GM19452 (cell line): Measurements from ENCODE around the gene MESP2.
"Not testable (repeated sequence)": the region's sequence is repeated elsewhere in the genome, so short reads cannot be mapped to it uniquely, and the experiment has no call there.

ENCODE experiments used
- ATAC-seq: cut with Tn5 transposase; IDR thresholded peaks from one replicate; pipeline ENCODE4 v1.9.1; 2021; ENCODE audit not compliant: unreplicated experiment

MESP2 gene

DNA sequence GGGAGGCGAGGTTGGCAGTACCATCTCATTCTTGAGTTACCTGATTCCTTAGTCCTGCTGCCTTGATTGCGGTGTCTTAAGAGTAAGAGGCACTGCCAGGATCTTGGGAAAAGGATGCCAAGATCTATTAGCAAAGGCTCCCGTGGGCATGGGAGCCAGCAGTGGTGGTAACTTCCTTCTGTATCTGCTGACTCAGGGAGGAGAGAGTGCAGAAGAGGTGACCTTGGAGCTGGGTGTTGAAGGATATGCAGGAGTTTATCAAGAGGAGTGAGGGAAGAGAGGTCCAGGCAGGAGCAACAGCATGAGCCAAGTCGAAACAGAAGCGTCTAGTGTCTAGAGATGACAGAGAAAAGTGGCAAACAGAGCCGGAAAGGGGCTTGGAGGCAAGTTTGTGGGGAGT, 4.5 kb downstream of the MESP2 start:
- no peak for ATAC-seq

DNA sequence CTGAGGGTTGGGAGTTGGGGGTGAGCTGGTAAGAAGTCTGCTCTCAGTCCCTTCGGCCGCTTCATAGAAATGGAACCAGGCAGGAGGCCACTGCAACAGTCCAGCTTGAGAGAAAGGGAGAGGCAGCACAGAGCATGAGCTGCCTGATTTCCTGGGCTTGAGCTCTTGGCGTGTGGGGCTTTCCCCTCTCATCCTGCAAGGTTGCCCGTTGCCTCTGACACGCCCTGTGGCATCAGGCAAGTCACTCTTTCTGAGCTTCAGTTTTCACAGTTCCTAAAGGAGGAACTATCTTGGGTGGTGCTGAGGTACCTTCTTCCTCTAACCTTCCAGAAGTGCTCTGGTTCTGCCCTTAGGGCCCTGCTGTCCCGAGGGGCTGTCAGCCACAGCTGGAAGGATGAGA, 4.9 kb downstream of the MESP2 start:
- no peak for ATAC-seq

DNA sequence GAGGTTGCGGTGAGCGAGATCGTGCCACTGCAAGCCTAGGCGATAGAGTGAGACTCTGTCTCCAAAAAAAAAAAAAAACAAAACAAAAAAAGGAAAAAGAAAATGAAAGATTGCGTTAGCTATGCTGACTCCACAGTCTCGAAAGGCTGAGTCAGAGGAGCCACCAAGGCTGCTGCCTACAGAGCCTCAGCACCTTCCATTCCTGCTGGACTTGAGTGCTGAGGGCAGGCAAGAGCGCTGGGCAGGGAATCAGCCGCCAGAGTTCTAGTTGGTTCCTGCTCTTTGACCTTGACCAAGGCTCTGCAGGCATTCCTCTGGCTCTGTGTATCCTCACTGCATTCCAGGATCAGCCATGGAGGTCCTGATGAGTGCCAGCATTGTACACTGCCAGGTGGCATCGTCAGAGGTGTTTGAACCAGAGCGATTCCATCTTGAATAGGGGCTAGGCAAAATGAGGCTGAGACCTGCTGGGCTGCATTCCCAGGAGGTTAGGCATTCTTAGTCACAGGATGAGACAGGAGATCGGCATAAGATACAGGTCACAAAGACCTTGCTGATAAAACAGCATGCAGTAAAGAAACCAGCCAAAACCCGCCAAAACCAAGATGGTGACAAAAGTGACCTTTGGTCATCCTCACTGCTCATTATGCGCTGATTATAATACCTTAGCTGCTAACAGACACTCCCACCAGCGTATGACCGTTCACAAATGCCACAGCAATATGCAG, 5.9 kb downstream of the MESP2 start:
- no peak for ATAC-seq

DNA sequence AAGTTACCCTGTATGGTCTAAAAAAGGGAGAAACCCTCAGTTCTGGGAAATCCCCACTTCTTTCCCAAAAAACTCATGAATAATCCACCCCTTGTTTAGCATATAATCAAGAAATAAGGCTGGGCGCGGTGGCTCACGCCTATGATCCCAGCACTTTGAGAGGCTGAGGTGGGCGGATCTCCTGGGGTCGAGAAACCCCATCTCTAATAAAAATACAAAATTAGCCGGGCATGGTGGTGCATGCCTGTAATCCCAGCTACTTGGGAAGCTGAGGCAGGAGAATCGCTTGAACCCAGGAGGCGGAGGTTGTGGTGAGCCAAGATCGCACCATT, 6.5 kb downstream of the MESP2 start:
- not testable (repeated sequence) for ATAC-seq

DNA sequence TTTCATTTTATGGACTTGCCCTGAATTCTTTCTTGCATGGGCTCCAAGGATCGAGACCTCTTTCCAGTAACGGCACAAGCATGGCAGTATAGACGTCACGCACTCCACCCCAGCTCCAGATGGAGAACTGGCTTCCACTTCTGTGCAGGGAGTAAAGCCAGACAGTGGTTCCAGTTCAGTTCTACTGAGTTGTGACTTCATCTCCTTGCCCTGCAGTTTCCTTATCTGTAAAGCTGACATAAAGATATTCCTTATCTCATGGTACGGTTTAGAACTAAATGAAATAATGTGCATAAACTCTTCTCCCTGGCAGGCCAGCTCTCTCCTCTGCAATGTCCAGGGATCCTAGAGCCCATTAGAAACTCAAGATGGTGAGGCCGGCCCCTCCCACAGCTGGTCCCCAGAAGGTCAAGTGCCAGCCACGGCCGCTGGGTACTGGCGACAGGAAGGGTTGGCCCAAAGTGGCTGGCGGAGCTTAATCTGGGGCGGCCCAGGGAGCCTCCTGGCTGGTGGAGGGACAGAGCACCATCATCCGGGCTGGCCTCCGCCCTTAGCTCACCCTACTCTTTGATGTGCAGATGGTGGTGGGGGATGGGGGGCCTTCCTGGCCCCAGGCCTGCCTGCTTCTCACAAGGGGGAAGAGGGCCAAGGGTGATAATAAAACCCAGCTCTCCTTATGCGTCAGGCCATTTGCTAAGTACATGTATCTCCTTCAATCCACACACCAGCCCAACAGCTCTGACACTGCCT, 7.2 kb downstream of the MESP2 start:
- no peak for ATAC-seq

DNA sequence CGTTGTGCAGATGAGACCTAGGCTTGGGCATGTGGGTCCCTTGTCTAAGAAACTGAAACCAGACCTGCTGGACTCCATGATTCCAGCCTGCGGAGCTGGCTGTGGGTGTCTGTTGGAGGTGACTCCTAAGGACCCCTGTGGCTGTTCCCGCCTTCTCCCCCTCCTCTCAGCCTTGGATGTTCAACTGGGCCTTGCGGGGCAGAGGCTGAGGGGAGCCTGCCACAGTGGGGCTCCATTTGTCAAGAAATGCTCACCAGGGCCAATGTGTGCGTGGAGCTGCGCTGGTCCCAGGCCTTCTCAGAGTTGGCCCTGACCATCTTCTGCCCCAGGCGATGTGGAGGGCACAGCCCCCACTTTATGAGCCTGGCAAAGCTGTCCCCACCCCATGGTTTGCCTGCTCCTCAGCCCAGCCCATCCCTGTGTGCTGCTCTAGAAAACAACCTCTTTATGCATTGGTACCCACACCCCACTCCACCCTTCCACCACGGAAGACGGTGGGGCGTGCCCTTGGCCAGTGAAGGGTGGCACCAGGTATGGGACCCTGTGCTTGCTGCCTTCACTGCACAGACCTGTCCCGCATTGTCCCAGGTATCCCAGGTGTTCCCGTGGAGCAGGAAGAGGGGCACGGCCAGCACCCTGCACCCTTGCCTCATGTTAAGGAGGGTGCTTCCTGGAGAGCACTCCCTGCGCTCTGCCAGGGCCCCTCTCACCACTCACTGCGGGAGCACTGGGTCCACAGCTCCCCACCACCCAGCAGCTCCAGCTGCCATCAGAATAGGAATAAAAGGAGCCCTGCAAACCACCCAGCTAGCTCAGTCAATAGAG, 7.9 kb downstream of the MESP2 start:
- ATAC-seq, result no peak

DNA sequence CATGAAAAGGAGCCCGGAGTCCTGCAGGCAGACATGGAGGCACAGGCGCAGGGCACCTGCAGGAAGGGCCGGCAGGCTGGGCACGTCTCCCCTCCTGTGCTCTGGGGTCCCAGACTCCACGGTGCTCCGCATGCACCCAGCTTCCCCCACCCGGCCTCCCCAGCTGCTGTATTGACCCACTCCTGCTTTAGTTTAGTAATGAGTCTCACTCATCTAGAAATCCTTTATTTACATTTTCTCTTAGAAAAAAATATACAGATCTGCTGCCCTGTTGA, 8.5 kb downstream of the MESP2 start:
- no peak for ATAC-seq

DNA sequence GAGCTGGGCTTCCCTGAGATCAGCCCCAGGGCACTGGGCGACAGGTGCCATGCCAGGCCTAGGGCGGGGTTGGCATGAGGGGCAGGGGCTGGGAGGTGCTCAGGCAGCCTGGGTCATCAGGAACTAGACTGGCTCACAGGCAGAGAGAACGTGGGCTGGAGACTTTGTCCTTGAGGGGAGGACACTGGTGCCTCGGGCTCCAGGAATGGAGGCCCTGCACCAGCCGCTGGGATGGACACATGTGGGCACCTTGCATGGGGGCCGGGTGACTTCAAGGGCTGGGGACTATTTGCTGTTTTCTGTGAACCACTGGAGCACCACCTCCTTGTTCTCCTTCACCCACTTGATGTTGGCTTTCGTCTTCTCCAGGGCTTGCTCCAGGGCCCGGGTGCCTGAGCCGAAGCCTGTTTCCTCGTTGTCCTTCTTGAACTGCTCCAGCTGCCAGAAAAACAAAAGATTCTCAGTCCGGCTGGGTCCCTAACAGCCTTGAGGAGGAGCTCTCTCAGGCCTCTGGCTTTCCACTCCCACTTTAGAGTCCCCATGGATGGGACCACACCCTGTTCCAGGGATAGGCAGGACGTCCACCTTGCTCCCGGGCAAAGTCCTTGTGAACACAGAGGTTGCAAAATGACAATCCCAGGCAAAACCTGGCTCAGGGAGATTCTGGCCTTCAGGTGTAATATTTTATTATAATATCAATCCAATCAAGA, 9.1 kb downstream of the MESP2 start:
- ATAC-seq, result no peak

DNA sequence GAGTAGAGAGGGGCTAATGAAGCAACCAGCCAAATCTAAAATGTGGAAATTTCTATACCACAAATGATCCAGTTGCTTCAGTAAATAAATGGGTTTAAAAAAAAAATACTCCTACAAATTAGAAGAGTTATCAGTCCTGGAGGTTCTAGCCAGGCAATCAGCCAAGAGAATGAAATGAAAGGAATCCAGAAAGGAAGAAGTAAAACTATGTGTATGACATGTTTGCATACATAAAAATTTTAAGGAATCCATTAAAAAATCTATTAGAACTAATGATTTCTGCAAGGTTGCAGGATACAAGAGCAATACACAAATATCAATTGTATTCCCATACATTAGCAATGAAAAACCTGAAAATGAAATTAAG, 9.6 kb downstream of the MESP2 start:
- no peak for ATAC-seq

DNA sequence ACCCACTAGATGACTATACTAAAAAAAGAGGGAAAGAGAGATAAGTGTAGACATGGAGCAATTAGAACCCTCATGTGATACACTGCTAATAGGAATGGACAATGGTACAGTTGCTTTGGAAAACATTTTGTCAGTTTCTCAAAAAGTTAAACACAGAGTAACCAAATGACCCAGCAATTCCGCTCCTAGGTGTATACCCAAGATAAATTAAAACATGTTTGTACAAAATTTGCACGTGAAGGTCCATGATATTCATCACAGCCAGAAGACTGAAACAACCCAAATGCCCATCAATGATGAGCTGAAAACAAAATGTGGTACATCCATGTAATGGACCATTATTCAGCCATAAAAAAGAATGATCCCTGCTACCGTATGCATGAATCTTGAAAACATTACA, 11.8 kb downstream of the MESP2 start:
- no peak for ATAC-seq

DNA sequence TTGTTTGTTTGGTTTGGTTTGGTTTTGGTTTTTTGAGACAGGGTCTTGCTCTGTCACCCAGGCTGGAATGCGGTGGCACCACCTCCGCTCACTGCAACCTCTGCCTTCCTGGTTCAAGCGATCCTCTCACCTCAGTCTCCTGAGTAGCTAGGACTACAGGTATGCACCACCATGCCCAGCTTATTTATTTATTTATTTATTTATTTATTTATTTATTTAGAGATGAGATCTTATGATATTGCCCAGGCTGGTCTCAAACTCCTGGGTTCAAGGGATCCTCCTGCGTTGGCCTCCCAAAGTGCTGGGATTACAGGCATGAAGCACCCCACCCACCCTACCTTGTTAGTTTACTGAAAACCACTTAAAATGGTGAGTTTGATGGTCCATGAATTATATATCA, 12.5 kb downstream of the MESP2 start:
- not testable (repeated sequence) for ATAC-seq

DNA sequence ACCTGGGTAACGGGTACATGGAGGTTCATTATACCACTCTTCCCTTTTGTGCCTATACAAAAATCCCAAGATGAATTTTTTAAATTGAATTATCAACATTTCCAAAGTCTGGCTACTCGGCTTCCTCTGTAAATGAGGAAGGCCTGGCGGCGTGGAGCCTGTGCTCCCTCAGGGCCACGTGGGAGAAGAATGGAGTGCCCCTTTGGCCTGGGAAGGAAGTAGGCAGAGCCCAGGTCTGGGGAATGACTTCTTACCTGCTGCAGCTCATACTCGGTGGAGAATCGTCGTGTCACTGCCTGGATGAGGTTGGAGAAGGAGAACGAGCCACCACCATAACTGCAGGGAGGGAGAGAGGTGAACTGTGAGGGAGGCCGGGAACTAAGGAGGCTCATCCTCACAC, 14.1 kb downstream of the MESP2 start:
- no peak for ATAC-seq

DNA sequence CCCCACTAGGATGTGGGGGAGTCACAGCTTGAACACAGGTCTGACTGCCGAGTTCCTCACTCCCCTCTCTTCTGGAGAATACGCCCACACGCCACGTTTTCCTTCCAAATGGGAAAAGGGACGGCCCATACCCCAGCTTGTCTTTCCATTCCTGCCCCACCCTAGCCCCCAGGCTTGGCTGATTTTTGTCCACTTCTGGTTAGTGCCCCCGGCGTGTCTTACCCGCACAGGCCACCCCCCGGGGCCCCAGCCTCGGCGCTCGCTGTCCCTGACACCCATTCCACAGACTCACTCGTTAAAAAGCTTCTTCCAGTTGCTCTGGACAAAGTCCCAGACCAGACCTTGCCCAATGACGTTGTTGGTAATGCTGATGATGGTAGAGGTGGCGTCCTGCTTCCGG, 14.5 kb downstream of the MESP2 start:
- no peak for ATAC-seq

DNA sequence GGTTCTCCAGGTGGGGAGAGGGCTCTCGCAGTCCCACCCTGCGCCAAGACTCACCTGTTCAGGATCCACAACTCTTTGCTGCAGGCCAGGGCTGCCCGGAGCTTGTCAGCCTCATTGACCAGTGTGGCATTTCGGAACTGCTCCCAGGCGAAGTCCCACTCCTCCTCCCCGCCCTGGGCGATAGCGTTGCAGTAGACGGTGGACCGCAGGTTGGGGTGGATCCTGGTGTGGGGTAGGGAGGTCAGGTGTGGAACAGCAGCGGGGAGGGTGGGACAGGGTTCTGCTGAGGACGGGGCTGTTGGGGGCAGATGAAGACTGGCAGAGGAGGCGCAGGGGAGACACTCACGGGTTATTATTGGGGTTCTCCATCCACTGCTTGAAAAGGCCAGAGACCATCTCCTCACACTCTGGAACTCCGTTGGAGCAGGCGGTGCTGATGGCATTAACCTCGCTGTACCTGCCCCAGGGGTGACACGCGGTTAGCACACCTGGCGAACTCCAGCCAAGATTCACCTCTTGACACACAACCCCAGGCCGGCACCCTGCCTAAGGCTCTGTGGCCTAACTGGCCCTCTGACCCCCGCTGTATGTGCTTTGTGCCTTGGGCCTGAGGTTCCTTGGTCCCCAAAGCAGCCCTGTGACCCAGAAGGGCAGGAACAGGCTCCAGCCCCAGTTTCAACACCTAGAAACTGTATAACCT, 16.1 kb downstream of the MESP2 start:
- no peak for ATAC-seq

DNA sequence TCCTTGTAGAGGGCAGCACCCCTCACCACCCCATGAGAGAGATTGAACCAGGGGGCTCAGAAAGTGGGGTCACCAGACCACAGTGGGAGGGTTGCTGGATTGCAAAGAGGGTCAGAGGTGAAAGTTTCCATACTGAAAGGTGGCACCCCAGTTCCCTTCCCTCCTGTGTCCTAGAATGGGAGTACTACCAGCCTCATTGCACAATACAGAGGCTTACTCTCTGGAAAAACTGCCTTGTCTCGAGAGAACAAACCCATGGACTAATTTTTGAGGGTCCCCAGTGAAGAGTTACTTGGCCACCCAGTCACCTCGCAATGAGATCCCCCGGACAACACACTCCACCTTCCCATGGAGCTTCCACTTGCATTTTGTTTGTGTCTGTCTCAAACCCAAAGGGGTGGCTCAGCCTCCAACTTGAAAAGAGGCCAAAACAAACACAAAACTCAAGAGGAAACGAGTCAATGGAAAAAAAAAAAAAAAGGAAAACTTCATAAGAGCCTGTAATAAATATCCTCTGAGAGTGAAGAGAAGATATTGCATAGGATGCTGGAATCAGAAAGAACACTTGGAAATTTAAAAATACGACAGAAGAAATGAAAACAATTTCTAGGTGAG, 18.6 kb downstream of the MESP2 start:
- no peak for ATAC-seq

DNA sequence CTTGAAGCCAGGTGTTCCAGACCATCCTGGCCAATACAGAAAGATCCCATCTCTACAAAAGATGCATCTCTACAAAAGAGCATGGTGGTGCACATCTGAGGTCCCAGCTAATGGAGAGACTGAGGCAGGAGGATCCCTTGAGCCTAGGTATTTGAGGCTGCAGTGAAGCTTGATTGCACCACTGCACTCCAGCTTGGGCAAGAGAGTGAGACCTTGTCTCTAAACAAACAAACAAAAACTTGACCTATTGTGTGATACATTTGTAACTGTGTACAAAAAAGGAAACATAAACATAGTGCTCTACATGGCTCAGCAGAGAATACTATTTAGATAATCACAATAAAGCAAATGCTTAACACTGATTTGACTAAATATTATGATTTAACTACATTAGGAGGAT, 19.9 kb downstream of the MESP2 start:
- no peak for ATAC-seq

DNA sequence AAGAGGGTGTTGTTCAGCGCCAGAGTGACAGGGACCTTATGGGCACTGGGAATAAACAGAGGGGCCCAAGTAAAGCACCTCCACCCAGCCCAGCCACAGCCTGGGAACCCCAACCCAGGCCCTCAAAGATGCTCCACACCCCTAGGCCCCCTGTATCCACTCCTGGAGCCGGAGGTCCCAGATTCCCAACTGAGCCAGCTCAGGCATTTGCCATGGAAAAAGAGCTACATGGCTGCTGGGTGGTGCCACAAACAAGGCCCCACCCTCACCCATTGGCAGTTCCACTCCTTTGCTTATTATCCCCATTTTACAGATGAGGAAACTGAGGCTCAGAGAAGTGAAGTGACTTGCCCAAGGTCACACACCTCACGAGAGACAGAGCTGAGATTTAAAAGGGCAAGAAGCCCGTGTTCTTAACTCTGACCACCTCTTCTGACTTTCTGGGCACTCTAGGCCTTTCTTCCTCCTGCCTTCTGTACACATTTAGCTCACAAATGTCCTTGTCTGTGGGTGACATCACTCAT, 21.6 kb downstream of the MESP2 start:
- ATAC-seq, result no peak

DNA sequence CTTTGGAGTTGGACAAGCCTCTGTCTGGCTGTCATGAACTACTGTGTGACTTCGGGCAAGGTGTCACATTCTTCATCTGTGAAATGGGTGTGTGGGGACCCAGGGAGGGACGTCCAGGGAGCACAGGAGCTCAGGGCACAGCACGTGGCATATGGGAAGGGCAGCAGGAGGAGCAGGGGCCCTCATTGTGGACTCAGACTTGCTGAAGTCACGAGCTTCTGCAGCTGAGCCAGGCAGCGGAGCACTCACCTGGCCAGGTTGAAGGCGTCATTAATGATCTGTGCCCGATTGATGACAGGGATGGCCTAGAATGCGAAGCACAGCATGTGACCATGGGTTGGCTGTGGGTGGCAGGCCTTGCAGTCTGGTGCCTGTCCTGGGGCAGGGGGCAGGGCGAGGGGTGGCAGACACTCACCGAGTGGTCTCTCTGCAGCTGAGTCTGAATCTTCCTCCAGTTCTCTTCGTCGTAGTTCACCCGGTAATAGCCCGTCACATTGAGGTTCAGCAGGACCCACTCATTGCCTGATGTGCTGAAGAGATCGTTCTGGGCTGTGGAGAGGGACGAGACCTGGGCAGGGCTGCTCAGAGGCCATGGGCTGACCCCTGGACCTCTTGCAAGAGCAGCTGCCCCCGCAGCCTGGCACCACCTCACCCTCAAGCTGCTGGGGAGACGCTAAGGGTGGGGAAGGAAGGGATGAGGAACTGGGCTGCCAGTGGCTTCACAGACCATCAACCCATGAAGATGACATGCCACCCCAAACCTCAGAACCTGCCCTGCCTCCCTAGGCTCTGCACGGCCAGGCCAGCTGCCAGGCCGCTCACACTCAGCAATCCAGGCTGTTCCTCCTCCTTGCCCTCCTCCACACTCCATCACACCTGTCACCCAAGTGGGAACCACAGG, 23.1 kb downstream of the MESP2 start:
- no peak for ATAC-seq

DNA sequence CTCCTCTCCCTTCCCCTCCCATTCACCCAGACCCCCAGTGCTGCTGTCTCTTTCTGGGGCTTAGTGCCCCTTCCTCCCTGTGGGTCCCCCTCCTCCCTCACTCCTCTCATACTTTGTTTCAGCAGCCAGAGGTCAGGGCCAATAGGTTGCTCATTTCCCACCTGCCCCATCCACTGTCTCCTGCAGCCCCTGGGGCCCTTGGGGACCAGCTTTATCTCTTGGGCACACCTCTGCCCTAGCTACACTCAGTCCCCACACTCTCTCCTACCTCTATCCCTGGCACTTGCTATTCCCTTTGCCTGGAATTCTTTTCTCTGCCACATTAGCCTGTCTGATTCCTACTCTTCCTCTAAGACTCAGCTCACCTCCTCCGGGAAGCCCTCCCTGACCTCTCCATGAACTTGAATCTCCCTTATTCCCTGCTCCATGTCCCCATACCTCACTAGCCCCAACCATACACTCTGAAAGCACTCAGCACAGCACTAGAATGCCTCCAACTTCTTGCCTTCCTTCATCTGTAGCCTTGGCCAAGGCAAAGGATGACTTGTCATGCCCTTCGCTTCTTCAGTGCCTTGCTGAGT, 23.9 kb downstream of the MESP2 start:
- no peak for ATAC-seq
